ENCODE measurements around the gene COPG1.

The COPG1 gene

DNA sequence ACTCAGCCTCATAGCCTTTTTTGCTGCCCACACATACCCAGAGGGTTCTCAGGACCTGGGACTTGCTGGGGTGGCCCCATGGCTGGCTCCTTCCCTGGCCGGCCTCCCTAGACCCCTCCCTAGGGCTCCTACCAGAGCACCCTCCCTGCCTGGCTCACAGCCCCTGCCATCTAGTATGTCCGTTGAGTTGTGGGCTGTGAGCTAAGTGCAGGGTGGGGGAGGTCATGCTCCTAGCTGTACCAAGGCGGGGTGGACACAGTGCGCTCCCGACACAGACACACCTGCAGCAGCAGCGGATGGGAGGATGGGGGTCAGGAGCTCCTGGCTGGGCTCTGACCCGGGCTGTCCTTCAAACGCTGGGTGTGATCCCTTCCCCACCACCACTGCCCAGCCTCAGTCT lies 70.9 kb downstream of the COPG1 start:
- DNase-seq = no peak
- no peak overlapping the region for H3K4me3 ChIP-seq (ENCODE audit: insufficient read depth, low read depth, low read length, poor library complexity, severe bottlenecking)
- no peaks in the 10 kb centered on the region for H3K36me3 ChIP-seq (ENCODE audit: control insufficient read depth, insufficient read depth, low read length)
- H3K4me1 ChIP-seq (ENCODE audit: control insufficient read depth, insufficient read depth, low read length, poor library complexity, severe bottlenecking) = peaks cover 6% of the 10 kb centered on the region
- H3K27me3 ChIP-seq (replicated peaks; ENCODE audit: control insufficient read depth, insufficient read depth, low read length, poor library complexity, severe bottlenecking) = no peaks in the 10 kb centered on the region
- no peak overlapping the region for H3K27ac ChIP-seq (ENCODE audit: insufficient read depth, low read length, poor library complexity, severe bottlenecking)
- no peaks in the 10 kb centered on the region for H3K9me3 ChIP-seq (ENCODE audit: control insufficient read depth, low read length)

- no peaks in the 10 kb centered on the region for H3K36me3 ChIP-seq (ENCODE audit: control insufficient read depth, insufficient read depth, low read length)
- no peak for DNase-seq
- H3K9me3 ChIP-seq (ENCODE audit: control insufficient read depth, low read length) = no peaks in the 10 kb centered on the region
- peaks cover 6% of the 10 kb centered on the region for H3K4me1 ChIP-seq (ENCODE audit: control insufficient read depth, insufficient read depth, low read length, poor library complexity, severe bottlenecking)
- H3K27me3 ChIP-seq (replicated peaks; ENCODE audit: control insufficient read depth, insufficient read depth, low read length, poor library complexity, severe bottlenecking) = no peaks in the 10 kb centered on the region
- no peak overlapping the region for H3K4me3 ChIP-seq (ENCODE audit: insufficient read depth, low read depth, low read length, poor library complexity, severe bottlenecking)
- no peak overlapping the region for H3K27ac ChIP-seq (ENCODE audit: insufficient read depth, low read length, poor library complexity, severe bottlenecking)
Observed at GRCh38 chr3:129320825-129321487, 71.5 kb downstream of the COPG1 start.

DNA sequence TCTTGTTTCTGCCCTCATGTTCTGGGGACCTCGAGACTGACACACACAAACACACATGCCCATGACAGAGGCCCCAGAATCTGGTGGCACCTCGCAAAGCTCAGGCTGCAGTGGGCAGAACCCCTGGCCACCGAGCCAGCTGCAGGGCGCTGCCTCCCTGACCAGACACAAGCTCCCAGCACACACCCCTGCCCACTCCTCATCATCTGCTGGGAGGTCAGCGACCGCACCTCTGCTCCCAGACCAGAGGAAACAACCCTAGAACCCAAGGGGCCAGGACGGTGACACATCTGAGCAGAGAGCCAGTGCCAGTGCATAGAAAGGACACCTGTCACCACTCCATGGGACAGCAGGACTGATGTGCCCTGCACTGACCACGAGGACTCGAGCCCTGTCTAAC lies 72.5 kb downstream of the COPG1 start:
- H3K4me1 ChIP-seq (ENCODE audit: control insufficient read depth, insufficient read depth, low read length, poor library complexity, severe bottlenecking) = peaks cover 5% of the 10 kb centered on the region
- no peak overlapping the region for H3K4me3 ChIP-seq (ENCODE audit: insufficient read depth, low read depth, low read length, poor library complexity, severe bottlenecking)
- no peak for DNase-seq
- no peaks in the 10 kb centered on the region for H3K9me3 ChIP-seq (ENCODE audit: control insufficient read depth, low read length)
- no peaks in the 10 kb centered on the region for H3K27me3 ChIP-seq (replicated peaks; ENCODE audit: control insufficient read depth, insufficient read depth, low read length, poor library complexity, severe bottlenecking)
- H3K36me3 ChIP-seq (ENCODE audit: control insufficient read depth, insufficient read depth, low read length) = no peaks in the 10 kb centered on the region
- H3K27ac ChIP-seq (ENCODE audit: insufficient read depth, low read length, poor library complexity, severe bottlenecking) = no peak overlapping the region

DNA sequence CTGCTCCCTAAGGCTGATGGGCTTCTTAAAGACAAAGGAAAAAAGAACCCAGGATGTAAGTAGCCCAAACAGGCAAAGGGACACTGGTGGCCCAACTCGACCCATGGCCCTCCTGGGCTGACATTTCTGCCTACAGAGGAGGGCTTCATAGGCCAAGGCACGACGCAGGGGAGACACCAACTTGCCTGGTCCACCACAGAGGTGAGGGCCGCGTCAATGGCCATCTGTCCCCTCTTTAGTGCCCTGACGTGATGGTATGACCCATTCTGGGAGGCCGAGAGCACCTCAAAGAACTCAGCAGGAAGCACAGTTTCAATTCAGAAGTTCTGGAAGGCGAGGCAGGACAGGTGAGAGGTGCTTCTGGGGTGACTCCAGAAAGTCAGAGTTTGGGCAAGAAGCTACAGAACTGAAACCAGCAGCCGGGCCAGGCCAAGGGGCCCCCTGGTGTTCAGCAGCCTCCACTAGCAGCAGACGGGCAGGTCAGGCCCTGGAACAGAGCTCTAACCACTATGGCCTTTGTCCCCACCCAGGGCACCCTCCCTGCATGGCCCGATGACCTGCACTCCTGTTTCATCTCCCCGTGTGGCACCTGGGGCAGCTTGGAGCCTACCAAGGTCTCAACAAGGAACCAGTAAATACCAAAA lies 74.4 kb downstream of the COPG1 start:
- Histone ChIP-seq H3K27me3 (replicated peaks; ENCODE audit: control insufficient read depth, insufficient read depth, low read length, poor library complexity, severe bottlenecking) (no peaks in the 10 kb centered on the region), H3K9me3 (ENCODE audit: control insufficient read depth, low read length) (no peaks in the 10 kb centered on the region), H3K4me1 (ENCODE audit: control insufficient read depth, insufficient read depth, low read length, poor library complexity, severe bottlenecking) (no peaks in the 10 kb centered on the region), H3K27ac (ENCODE audit: insufficient read depth, low read length, poor library complexity, severe bottlenecking) (no peak overlapping the region), H3K36me3 (ENCODE audit: control insufficient read depth, insufficient read depth, low read length) (no peaks in the 10 kb centered on the region), H3K4me3 (ENCODE audit: insufficient read depth, low read depth, low read length, poor library complexity, severe bottlenecking) (no peak overlapping the region)
- no peak for DNase-seq

- Histone ChIP-seq H3K27ac (ENCODE audit: insufficient read depth, low read length, poor library complexity, severe bottlenecking) (no peak overlapping the region), H3K9me3 (ENCODE audit: control insufficient read depth, low read length) (no peaks in the 10 kb centered on the region), H3K4me3 (ENCODE audit: insufficient read depth, low read depth, low read length, poor library complexity, severe bottlenecking) (no peak overlapping the region), H3K36me3 (ENCODE audit: control insufficient read depth, insufficient read depth, low read length) (no peaks in the 10 kb centered on the region), H3K27me3 (replicated peaks; ENCODE audit: control insufficient read depth, insufficient read depth, low read length, poor library complexity, severe bottlenecking) (no peaks in the 10 kb centered on the region), H3K4me1 (ENCODE audit: control insufficient read depth, insufficient read depth, low read length, poor library complexity, severe bottlenecking) (no peaks in the 10 kb centered on the region)
- DNase-seq = no peak
Observed at GRCh38 chr3:129324855-129325254, 75.4 kb downstream of the COPG1 start.

DNA sequence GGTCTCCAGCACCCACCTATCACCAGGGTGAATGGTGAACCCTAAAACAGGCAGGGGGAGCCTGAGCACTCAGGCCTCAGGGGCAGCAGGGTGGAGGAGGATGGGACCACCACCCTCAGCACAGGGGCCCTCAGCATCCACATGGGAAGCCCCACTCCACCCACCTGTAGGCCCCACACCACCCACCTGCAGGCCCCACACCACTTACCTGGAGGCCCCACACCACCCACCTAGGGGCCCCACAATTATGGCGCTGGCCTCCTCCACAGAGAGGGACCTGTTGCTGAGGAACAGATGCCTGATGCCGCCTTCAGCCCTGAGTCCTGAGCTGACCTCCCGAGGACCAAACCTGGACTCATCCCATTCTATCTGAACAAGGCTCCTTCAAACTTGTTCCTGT lies 76.0 kb downstream of the COPG1 start:
- Histone ChIP-seq H3K4me3 (ENCODE audit: insufficient read depth, low read depth, low read length, poor library complexity, severe bottlenecking) (no peak overlapping the region), H3K27me3 (replicated peaks; ENCODE audit: control insufficient read depth, insufficient read depth, low read length, poor library complexity, severe bottlenecking) (no peaks in the 10 kb centered on the region), H3K4me1 (ENCODE audit: control insufficient read depth, insufficient read depth, low read length, poor library complexity, severe bottlenecking) (no peaks in the 10 kb centered on the region), H3K9me3 (ENCODE audit: control insufficient read depth, low read length) (no peaks in the 10 kb centered on the region), H3K36me3 (ENCODE audit: control insufficient read depth, insufficient read depth, low read length) (no peaks in the 10 kb centered on the region), H3K27ac (ENCODE audit: insufficient read depth, low read length, poor library complexity, severe bottlenecking) (no peak overlapping the region)
- no peak for DNase-seq

DNA sequence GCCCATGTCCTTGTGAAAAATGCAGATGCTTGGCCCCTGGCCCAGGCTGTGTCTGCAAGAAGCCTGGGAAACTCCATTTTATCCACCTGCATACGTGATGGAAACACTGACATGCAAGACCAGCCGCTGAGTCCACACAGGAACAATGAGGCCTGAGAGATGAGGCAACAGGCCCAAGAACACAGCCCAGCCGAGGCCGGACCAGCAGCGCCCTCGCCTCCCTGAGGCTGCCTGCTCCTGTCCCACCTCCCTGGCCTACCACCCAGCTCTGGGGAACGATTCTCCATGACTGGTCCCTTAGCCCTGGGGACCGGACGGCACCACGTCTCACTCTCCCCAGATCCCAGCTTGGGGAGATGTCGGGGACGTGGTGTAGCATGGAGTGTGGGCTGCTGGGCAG lies 76.7 kb downstream of the COPG1 start:
- H3K27me3 ChIP-seq (replicated peaks; ENCODE audit: control insufficient read depth, insufficient read depth, low read length, poor library complexity, severe bottlenecking) = no peaks in the 10 kb centered on the region
- H3K4me3 ChIP-seq (ENCODE audit: insufficient read depth, low read depth, low read length, poor library complexity, severe bottlenecking) = no peak overlapping the region
- no peaks in the 10 kb centered on the region for H3K9me3 ChIP-seq (ENCODE audit: control insufficient read depth, low read length)
- H3K4me1 ChIP-seq (ENCODE audit: control insufficient read depth, insufficient read depth, low read length, poor library complexity, severe bottlenecking) = no peaks in the 10 kb centered on the region
- DNase-seq = no peak
- no peak overlapping the region for H3K27ac ChIP-seq (ENCODE audit: insufficient read depth, low read length, poor library complexity, severe bottlenecking)
- H3K36me3 ChIP-seq (ENCODE audit: control insufficient read depth, insufficient read depth, low read length) = no peaks in the 10 kb centered on the region

DNA sequence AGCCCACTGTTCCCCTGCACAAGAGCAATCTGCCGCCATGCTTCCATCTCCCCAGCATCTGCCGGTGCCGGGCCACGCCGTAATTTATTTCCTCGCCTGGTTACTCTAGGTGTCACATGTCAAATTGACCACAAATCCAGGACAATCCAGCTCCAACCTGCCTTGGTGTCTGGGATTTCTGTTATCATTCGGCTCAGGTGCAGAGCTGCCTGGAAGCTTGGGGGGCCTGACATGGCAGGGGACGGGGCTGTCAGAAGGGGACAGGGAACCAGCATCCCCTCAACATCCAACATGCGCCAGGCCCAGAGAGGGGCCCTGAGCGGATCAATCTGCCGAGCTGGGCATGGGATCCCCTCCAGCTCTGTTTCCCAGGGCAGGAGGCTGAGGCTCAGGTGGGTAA lies 77.2 kb downstream of the COPG1 start:
- no peaks in the 10 kb centered on the region for H3K4me1 ChIP-seq (ENCODE audit: control insufficient read depth, insufficient read depth, low read length, poor library complexity, severe bottlenecking)
- no peak overlapping the region for H3K27ac ChIP-seq (ENCODE audit: insufficient read depth, low read length, poor library complexity, severe bottlenecking)
- DNase-seq = no peak
- no peaks in the 10 kb centered on the region for H3K27me3 ChIP-seq (replicated peaks; ENCODE audit: control insufficient read depth, insufficient read depth, low read length, poor library complexity, severe bottlenecking)
- no peaks in the 10 kb centered on the region for H3K9me3 ChIP-seq (ENCODE audit: control insufficient read depth, low read length)
- no peaks in the 10 kb centered on the region for H3K36me3 ChIP-seq (ENCODE audit: control insufficient read depth, insufficient read depth, low read length)
- no peak overlapping the region for H3K4me3 ChIP-seq (ENCODE audit: insufficient read depth, low read depth, low read length, poor library complexity, severe bottlenecking)
